HUES64 (cell line): ENCODE measurements around the gene DBN1.

Experiments used
- H3K27ac ChIP-seq: 2 replicates; pipeline ENCODE4 v1.7.0; 2013; ENCODE audit warnings: low read depth, low read length, inconsistent platforms
- H3K27me3 ChIP-seq: 2 replicates; pipeline ENCODE4 v1.6.1; 2013; ENCODE audit warnings: mild to moderate bottlenecking, low read length; ENCODE audit not compliant: insufficient read depth
- H3K36me3 ChIP-seq: 2 replicates; pipeline ENCODE4 v1.6.1; 2013; ENCODE audit warnings: mild to moderate bottlenecking, low read length; ENCODE audit not compliant: insufficient read depth
- H3K4me1 ChIP-seq: 2 replicates; pipeline ENCODE4 v1.6.1; 2013; ENCODE audit warnings: mild to moderate bottlenecking, low read length, moderate library complexity; ENCODE audit not compliant: insufficient read depth
- H3K4me3 ChIP-seq: 2 replicates; pipeline ENCODE4 v1.5.1; 2013; ENCODE audit warnings: mild to moderate bottlenecking, low read length, moderate library complexity
- H3K9ac ChIP-seq: 2 replicates; pipeline ENCODE4 v1.6.1; 2013; ENCODE audit warnings: mild to moderate bottlenecking, low read depth, low read length
- H3K9me3 ChIP-seq: 2 replicates; pipeline ENCODE4 v1.6.1; 2013; ENCODE audit warnings: low read depth, low read length; ENCODE audit not compliant: insufficient read depth
- WGBS: fragments of 150-250, 120-280 bp; methylation state at CpG from one replicate; pipeline ENCODE4 v1.1.7; 2013; ENCODE audit warnings: missing lambda C conversion rate; 5-methylcytosine and 5-hydroxymethylcytosine counted together

Gene DBN1

GRCh38 chr5:177459357-177459756 is 14.1 kb downstream of the DBN1 start:
- WGBS, result 83% methylated on average over 11 of the region's 11 CpGs
- H3K36me3 ChIP-seq, result peaks cover 62% of the 10 kb centered on the region
- no peak overlapping the region for H3K4me3 ChIP-seq
- H3K9me3 ChIP-seq, result no peaks in the 10 kb centered on the region
- H3K4me1 ChIP-seq, result peaks cover 10% of the 10 kb centered on the region; the same call in 1 of the 2 replicates
- H3K27me3 ChIP-seq, result no peaks in the 10 kb centered on the region
- H3K9ac ChIP-seq, result no peak overlapping the region
- 0 out of 2 replicates have a peak overlapping the region, but pooled peaks have one; percentile 25 for H3K27ac ChIP-seq

- H3K9ac ChIP-seq, result no peak overlapping the region
- WGBS, result 95% methylated on average over 14 of the region's 14 CpGs
- no peak overlapping the region for H3K4me3 ChIP-seq
Observed at GRCh38 chr5:177458912-177459350, 14.5 kb downstream of the DBN1 start.

GRCh38 chr5:177457852-177458681 is 15.4 kb downstream of the DBN1 start:
- peak overlapping the region; percentile 58; the same call in 1 of the 2 replicates for H3K27ac ChIP-seq

More at GRCh38 chr5:177458912-177459350, 14.5 kb downstream of the DBN1 start:
- 0 out of 2 replicates have a peak overlapping the region, but pooled peaks have one; percentile 25 for H3K27ac ChIP-seq
- peaks cover 11% of the 10 kb centered on the region; the same call in 1 of the 2 replicates for H3K4me1 ChIP-seq
- peaks cover under 1% of the 10 kb centered on the region; the same call in 1 of the 2 replicates for H3K27me3 ChIP-seq
- H3K36me3 ChIP-seq, result peaks cover 62% of the 10 kb centered on the region
- H3K9me3 ChIP-seq, result no peaks in the 10 kb centered on the region

GRCh38 chr5:177456976-177457851 is 16.2 kb downstream of the DBN1 start:
- WGBS, result 84% methylated on average over 19 of the region's 24 CpGs
- Histone ChIP-seq H3K9ac (no peak overlapping the region), H3K4me1 (peaks cover 22% of the 10 kb centered on the region; the same call in 1 of the 2 replicates), H3K4me3 (no peak overlapping the region), H3K9me3 (no peaks in the 10 kb centered on the region), H3K27ac (peak overlapping the region; percentile 63; the same call in 1 of the 2 replicates), H3K36me3 (peaks cover 48% of the 10 kb centered on the region), H3K27me3 (peaks cover 8% of the 10 kb centered on the region; the same call in 1 of the 2 replicates)

More at GRCh38 chr5:177457852-177458681, 15.4 kb downstream of the DBN1 start:
- no peak overlapping the region for H3K4me3 ChIP-seq
- peaks cover 8% of the 10 kb centered on the region; the same call in 1 of the 2 replicates for H3K27me3 ChIP-seq
- peaks cover 55% of the 10 kb centered on the region for H3K36me3 ChIP-seq
- H3K9me3 ChIP-seq, result no peaks in the 10 kb centered on the region
- H3K9ac ChIP-seq, result no peak overlapping the region
- WGBS, result 87% methylated on average over 20 of the region's 20 CpGs
- H3K4me1 ChIP-seq, result peaks cover 19% of the 10 kb centered on the region; the same call in 1 of the 2 replicates

DNA sequence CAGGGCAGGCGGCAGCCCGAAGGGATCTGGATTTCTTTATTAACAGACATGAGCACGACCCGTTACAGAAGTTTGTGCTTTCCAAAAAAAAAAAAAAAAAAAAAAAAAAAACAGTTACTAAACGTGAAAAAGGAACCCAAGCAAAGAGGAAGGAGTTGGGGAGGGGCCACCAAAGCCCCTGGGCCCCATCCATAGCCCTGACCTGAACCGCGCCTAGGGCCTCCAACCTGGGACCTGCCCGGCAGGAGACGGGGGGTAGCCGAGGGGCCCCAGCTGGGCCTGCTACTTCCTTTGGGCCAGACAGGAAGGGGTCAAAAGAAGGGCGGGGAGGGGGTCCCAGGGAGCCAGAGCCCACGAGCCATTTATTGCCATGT is 16.9 kb downstream of the DBN1 start:
- Histone ChIP-seq H3K9ac (no peak overlapping the region), H3K27me3 (peaks cover 8% of the 10 kb centered on the region; the same call in 1 of the 2 replicates), H3K4me3 (no peak overlapping the region), H3K9me3 (no peaks in the 10 kb centered on the region), H3K36me3 (peaks cover 41% of the 10 kb centered on the region), H3K4me1 (peaks cover 22% of the 10 kb centered on the region; the same call in 1 of the 2 replicates), H3K27ac (peak overlapping the region; percentile 35; the same call in 1 of the 2 replicates)
- 68% methylated on average over 10 of the region's 12 CpGs for WGBS

GRCh38 chr5:177455661-177456590 is 17.5 kb downstream of the DBN1 start:
- Histone ChIP-seq H3K4me3 (peak overlapping the region; percentile 64), H3K4me1 (peaks cover 22% of the 10 kb centered on the region; the same call in 1 of the 2 replicates), H3K36me3 (peaks cover 38% of the 10 kb centered on the region), H3K27ac (peak overlapping the region; percentile 87), H3K27me3 (peaks cover 8% of the 10 kb centered on the region; the same call in 1 of the 2 replicates), H3K9me3 (no peaks in the 10 kb centered on the region), H3K9ac (peak overlapping the region; percentile 88)
- 4% methylated on average over 76 of the region's 76 CpGs for WGBS

DNA sequence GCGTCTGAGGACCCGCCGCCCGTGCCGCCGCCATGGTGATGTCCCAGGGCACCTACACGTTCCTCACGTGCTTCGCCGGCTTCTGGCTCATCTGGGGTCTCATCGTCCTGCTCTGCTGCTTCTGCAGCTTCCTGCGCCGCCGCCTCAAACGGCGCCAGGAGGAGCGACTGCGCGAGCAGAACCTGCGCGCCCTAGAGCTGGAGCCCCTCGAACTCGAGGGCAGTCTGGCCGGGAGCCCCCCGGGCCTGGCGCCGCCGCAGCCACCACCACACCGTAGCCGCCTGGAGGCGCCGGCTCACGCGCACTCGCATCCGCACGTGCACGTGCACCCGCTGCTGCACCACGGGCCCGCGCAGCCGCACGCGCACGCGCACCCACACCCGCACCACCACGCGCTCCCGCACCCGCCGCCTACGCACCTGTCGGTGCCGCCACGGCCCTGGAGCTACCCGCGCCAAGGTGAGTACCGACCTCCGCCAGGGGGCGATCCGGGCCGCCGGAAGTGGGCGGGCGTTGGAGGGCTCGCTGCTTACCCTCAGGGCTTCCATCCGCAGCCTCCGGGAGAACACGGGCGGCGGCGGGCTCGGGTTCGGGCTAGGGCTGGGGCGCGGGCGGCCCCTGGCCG is 18.3 kb downstream of the DBN1 start:
- Histone ChIP-seq H3K27me3 (peaks cover 8% of the 10 kb centered on the region; the same call in 1 of the 2 replicates), H3K36me3 (peaks cover 32% of the 10 kb centered on the region), H3K4me1 (peaks cover 22% of the 10 kb centered on the region; the same call in 1 of the 2 replicates), H3K27ac (peak overlapping the region; percentile 87), H3K4me3 (peak overlapping the region; percentile 64), H3K9ac (peak overlapping the region; percentile 88), H3K9me3 (no peaks in the 10 kb centered on the region)
- under 1% methylated on average over 80 of the region's 80 CpGs for WGBS

DNA sequence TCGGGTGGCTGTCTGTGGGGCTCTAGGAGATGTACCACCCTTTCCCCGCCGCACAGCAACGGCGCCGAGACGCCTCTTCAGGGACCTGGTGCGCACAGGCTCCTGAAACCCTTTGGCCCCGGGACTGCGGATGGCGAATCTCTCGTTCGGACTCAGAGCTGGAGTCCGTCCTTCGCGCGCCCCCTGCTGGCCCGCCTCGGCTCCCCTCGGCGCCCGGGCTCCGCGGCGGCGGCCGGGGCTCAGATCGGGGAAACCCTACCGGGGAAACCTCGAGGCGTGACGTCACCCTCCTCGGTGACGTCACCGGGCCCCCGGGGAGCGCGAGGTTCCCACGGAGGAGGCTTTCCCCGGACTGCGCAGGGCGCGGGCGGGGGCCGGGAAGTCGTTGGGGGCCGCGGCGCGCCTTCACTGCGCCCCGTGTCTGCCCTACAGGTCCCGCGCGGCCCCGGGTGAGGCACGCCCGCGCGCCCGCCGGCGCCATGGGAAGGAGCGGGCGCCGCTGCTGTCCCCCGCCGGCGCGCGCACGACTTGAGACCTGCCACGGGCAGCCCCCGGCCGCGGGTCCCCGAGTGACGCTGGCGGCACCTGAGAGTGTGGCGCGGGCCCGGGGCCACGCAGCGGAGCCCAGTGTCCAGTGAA is 18.9 kb downstream of the DBN1 start:
- no peaks in the 10 kb centered on the region for H3K9me3 ChIP-seq
- peaks cover 26% of the 10 kb centered on the region for H3K36me3 ChIP-seq
- H3K4me3 ChIP-seq, result peak overlapping the region; percentile 64
- peak overlapping the region; percentile 87; the same call in 1 of the 2 replicates for H3K27ac ChIP-seq
- WGBS, result under 1% methylated on average over 84 of the region's 84 CpGs
- peak overlapping the region; percentile 88 for H3K9ac ChIP-seq
- peaks cover 22% of the 10 kb centered on the region; the same call in 1 of the 2 replicates for H3K4me1 ChIP-seq
- peaks cover 8% of the 10 kb centered on the region; the same call in 1 of the 2 replicates for H3K27me3 ChIP-seq

- WGBS, result 13% methylated on average over 27 of the region's 31 CpGs
- peak overlapping the region; percentile 64 for H3K4me3 ChIP-seq
- H3K9me3 ChIP-seq, result no peaks in the 10 kb centered on the region
- peak overlapping the region; percentile 81 for H3K9ac ChIP-seq
- peak overlapping the region; percentile 55; the same call in 1 of the 2 replicates for H3K27ac ChIP-seq
- peaks cover 8% of the 10 kb centered on the region; the same call in 1 of the 2 replicates for H3K27me3 ChIP-seq
- H3K4me1 ChIP-seq, result peaks cover 22% of the 10 kb centered on the region; the same call in 1 of the 2 replicates
- H3K36me3 ChIP-seq, result peaks cover 20% of the 10 kb centered on the region
Observed at GRCh38 chr5:177453852-177454396, 19.5 kb downstream of the DBN1 start.
